Left ventricle myocardium inferior (tissue), 1 donor: ENCODE results near the gene SBNO2. TPM values are rescaled to one million over a fixed set of nuclear protein-coding genes. Genes with fewer than 3 reads are reported as not detected.

Experiments used
- DNase-seq: peaks from one replicate; pipeline ENCODE4 v3.0.0-alpha.2; 2020
- H3K27ac ChIP-seq: fragments of 200-600 bp; replicated peaks from 2 replicates; pipeline ENCODE4 v1.8.0; 2021
- H3K27me3 ChIP-seq: fragments of 200-600 bp; 2 replicates; pipeline ENCODE4 v1.8.0; 2021; ENCODE audit warnings: low read depth
- H3K36me3 ChIP-seq: fragments of 200-600 bp; 2 replicates; pipeline ENCODE4 v1.8.0; 2021
- H3K4me1 ChIP-seq: fragments of 200-600 bp; 2 replicates; pipeline ENCODE4 v1.8.0; 2021
- H3K4me3 ChIP-seq: fragments of 200-600 bp; 2 replicates; pipeline ENCODE4 v1.8.0; 2021; ENCODE audit warnings: mild to moderate bottlenecking, moderate library complexity
- H3K9me3 ChIP-seq: fragments of 200-600 bp; replicated peaks from 2 replicates; pipeline ENCODE4 v1.8.0; 2021
- intact Hi-C: fragments of 100-400 bp; cut with micrococcal nuclease; formaldehyde crosslinking; loops from one replicate; pipeline ENCODE4 v1.11.0; 2022
- total RNA-seq: library from RNA; stranded (reverse); fragmentation: NEBNext Ultra II Directional; extraction: Animal tissue kit (Norgen Biotek cat#: 25700); gene quantifications from one replicate; pipeline ENCODE4 v1.2.1, GENCODE V29; 2021
- TF ChIP-seq, protein P1 (sequence below): fragments of 200-600 bp; IDR thresholded peaks from 2 replicates; pipeline ENCODE4 v1.8.0; 2021; ENCODE audit warnings: antibody characterized with exemption, mild to moderate bottlenecking, borderline replicate concordance
- donor health status: DM: no; HTN: yes; CAD: no; lungs with severe emphysema.

SBNO2 gene
- total RNA-seq, 1 donor from 2014 or later: 16.9 TPM

- H3K27me3 ChIP-seq: peaks cover 75% of the 10 kb centered on the region
- H3K36me3 ChIP-seq: no peaks in the 10 kb centered on the region
- intact Hi-C loops: no loop called here
- TF ChIP-seq, protein P1, sequence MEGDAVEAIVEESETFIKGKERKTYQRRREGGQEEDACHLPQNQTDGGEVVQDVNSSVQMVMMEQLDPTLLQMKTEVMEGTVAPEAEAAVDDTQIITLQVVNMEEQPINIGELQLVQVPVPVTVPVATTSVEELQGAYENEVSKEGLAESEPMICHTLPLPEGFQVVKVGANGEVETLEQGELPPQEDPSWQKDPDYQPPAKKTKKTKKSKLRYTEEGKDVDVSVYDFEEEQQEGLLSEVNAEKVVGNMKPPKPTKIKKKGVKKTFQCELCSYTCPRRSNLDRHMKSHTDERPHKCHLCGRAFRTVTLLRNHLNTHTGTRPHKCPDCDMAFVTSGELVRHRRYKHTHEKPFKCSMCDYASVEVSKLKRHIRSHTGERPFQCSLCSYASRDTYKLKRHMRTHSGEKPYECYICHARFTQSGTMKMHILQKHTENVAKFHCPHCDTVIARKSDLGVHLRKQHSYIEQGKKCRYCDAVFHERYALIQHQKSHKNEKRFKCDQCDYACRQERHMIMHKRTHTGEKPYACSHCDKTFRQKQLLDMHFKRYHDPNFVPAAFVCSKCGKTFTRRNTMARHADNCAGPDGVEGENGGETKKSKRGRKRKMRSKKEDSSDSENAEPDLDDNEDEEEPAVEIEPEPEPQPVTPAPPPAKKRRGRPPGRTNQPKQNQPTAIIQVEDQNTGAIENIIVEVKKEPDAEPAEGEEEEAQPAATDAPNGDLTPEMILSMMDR: no peak
- peak overlapping the region; percentile 51 for H3K27ac ChIP-seq
- no peak for DNase-seq
- H3K4me1 ChIP-seq: peaks cover 58% of the 10 kb centered on the region
- H3K9me3 ChIP-seq: no peaks in the 10 kb centered on the region
- peak overlapping the region; percentile 60 for H3K4me3 ChIP-seq
Observed at GRCh38 chr19:1067341-1067957, 106.6 kb downstream of the SBNO2 start.

- DNase-seq: no peak
- Histone ChIP-seq H3K9me3 (no peaks in the 10 kb centered on the region), H3K27ac (peak within 1 kb of the TSS; percentile 51), H3K4me1 (peaks cover 58% of the 10 kb centered on the region), H3K4me3 (peak within 1 kb of the TSS; percentile 60), H3K27me3 (peaks cover 69% of the 10 kb centered on the region), H3K36me3 (no peaks in the 10 kb centered on the region)
- intact Hi-C loops: no loop called here
- TF ChIP-seq, protein P1: no peak
Observed at GRCh38 chr19:1066748-1067340, 107.2 kb downstream of the SBNO2 start, which contains the start of gene ARHGAP45. Gene ARHGAP45 (plus strand): TSS chr19:1067167. CDS start chr19:1067406, 239 bp downstream.

DNA sequence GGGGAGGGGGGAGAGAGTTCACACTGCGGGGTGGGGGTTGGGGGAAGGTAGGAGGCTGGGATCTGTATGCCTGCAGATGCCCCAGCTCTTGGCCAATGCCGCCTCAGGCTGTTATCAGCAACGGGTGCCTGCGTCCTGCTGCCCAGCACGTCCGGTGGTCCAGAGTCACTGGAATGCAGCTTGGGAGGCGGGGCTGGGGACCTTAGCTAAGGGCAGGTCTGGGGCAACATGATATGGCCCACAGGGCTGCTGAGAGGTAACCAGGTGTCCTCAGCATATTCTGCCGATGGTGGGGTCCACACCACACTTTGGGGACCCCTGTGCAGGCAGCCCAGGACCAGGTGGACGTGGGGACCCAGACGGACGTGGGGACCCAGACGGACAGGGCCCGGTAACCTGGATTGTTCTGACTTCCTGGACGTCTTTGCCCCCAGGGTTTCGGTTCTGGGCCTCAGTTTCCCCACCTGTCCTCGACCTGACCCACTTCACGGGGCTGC lies 107.8 kb downstream of the SBNO2 start:
- Histone ChIP-seq H3K27me3 (peaks cover 64% of the 10 kb centered on the region), H3K4me3 (peak overlapping the region; percentile 60), H3K36me3 (no peaks in the 10 kb centered on the region), H3K9me3 (no peaks in the 10 kb centered on the region), H3K27ac (no peak overlapping the region), H3K4me1 (peaks cover 53% of the 10 kb centered on the region)
- intact Hi-C loops: no loop called here
- no peak for DNase-seq
- TF ChIP-seq, protein P1: no peak

- Histone ChIP-seq H3K27ac (no peak overlapping the region), H3K36me3 (no peaks in the 10 kb centered on the region), H3K4me3 (no peak overlapping the region), H3K27me3 (peaks cover 58% of the 10 kb centered on the region), H3K4me1 (peaks cover 48% of the 10 kb centered on the region), H3K9me3 (no peaks in the 10 kb centered on the region)
- DNase-seq: no peak
- TF ChIP-seq, protein P1: no peak
- intact Hi-C loops: no loop called here
Observed at GRCh38 chr19:1065606-1066109, 108.4 kb downstream of the SBNO2 start.

DNA sequence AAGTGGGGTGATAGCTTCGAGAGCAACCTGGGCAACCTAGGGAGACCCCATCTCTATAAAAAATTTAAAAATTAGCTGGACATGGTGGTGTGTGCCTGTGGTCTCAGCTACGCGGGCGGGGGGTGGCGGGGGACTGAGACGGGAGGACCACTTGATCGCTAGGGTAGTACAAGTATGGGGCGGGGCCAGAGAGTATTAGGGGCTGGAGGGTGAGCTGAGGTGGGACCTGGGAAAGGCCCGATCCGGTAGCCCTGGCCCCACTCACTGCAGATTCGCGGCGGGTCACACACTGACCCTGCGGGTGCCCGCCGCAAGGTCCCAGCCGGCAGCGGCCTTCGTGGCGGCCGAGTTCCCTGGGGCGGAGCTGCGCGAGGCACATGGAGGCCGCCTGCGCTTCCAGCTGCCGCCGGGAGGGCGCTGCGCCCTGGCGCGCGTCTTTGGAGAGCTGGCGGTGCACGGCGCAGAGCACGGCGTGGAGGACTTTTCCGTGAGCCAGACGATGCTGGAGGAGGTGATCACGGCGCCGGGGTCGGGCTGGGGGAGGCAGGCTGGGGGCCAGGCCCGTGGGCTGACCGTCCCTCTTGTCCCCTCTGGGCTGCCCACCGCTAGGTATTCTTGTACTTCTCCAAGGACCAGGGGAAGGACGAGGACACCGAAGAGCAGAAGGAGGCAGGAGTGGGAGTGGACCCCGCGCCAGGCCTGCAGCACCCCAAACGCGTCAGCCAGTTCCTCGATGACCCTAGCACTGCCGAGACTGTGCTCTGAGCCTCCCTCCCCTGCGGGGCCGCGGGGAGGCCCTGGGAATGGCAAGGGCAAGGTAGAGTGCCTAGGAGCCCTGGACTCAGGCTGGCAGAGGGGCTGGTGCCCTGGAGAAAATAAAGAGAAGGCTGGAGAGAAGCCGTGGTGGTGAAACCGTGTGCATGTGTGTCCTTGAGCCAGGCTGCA lies 109.1 kb downstream of the SBNO2 start:
- H3K36me3 ChIP-seq: peaks cover under 1% of the 10 kb centered on the region
- H3K9me3 ChIP-seq: peaks cover 4% of the 10 kb centered on the region
- H3K4me3 ChIP-seq: no peak overlapping the region
- peaks cover 45% of the 10 kb centered on the region for H3K4me1 ChIP-seq
- TF ChIP-seq, protein P1: peak; percentile 82
- intact Hi-C loops: no loop called here
- H3K27me3 ChIP-seq: peaks cover 50% of the 10 kb centered on the region
- peak; percentile 66 for DNase-seq
- H3K27ac ChIP-seq: no peak overlapping the region
